Endothelial cell of umbilical vein (primary cell): Measurements from ENCODE around the gene RALGPS1. TPM values are rescaled to one million over a fixed set of nuclear protein-coding genes. Genes with fewer than 3 reads are reported as not detected.

Experiments used
- BruUV-seq: library from RNA; stranded (reverse); fragments of 400-500 nt; replicated peaks from 2 replicates; lab custom pipeline; 2021; lab: Mats Ljungman, UMichigan
- CTCF ChIA-PET: fragments of 300-600, 350-600 bp; sonication (Branson Sonifier 250); formaldehyde crosslinking; loops from one replicate; lab custom pipeline; 2021; ENCODE audit warnings: antibody characterized with exemption, inconsistent platforms; lab: Charles Lee
- POLR2A ChIA-PET: fragments of 300-600, 350-600 bp; sonication (Branson Sonifier 250); formaldehyde crosslinking; loops from one replicate; lab custom pipeline; 2021; ENCODE audit warnings: antibody characterized with exemption, inconsistent platforms; lab: Charles Lee
- DNase-seq: peaks from one replicate; pipeline ENCODE4 v3.0.0-alpha.2; 2011; ENCODE audit warnings: low read depth, low spot score
- FAIRE-seq: peaks from 2 replicates; lab custom pipeline; 2011; peaks lifted over from hg19 to GRCh38; lab: Jason Lieb, UNC
- H2AFZ ChIP-seq: 2 replicates; pipeline ENCODE4 v1.6.0; 2012; ENCODE audit warnings: low read depth, low read length, control low read depth, inconsistent platforms
- H3K27ac ChIP-seq: 2 replicates; pipeline ENCODE4 v1.5.1; 2011; ENCODE audit warnings: low read depth, mild to moderate bottlenecking, control low read depth, low read length, moderate library complexity; ENCODE audit not compliant: insufficient read depth
- H3K27me3 ChIP-seq, 2 experiments: 2 replicates each; pipeline versions ENCODE4 v1.6.0 to v1.6.1; 2011; ENCODE audit warnings: low read length in 2 of 2, mixed read lengths in 1 of 2; ENCODE audit not compliant: control insufficient read depth in 2 of 2, insufficient read depth in 2 of 2
- H3K36me3 ChIP-seq, 2 experiments: 2 replicates in 1 of 2; 3 replicates in 1 of 2; pipeline ENCODE4 v1.5.1; 2011; ENCODE audit warnings: low read length in 2 of 2, mild to moderate bottlenecking in 1 of 2, moderate library complexity in 1 of 2; ENCODE audit not compliant: control insufficient read depth in 2 of 2, insufficient read depth in 2 of 2; ENCODE audit errors: extremely low read depth in 1 of 2
- H3K4me1 ChIP-seq: 3 replicates; pipeline ENCODE4 v1.5.1; 2011; ENCODE audit warnings: mild to moderate bottlenecking, low read length; ENCODE audit not compliant: control insufficient read depth, insufficient read depth; ENCODE audit errors: extremely low read depth
- H3K4me2 ChIP-seq: 2 replicates; pipeline ENCODE4 v1.6.1; 2011; ENCODE audit warnings: low read length, control low read depth, mixed read lengths; ENCODE audit not compliant: insufficient read depth
- H3K4me3 ChIP-seq, 3 experiments: fragments of 200-600 bp in 1 of 3; sonication (generic), shearing (Covaris generic) in 1 of 3; replicated peaks in 1 of 3; 2 replicates each; pipeline ENCODE4 v1.5.1; 2011 to 2016; ENCODE audit warnings: control low read depth in 3 of 3, low read length in 3 of 3, mild to moderate bottlenecking in 2 of 3, inconsistent platforms in 1 of 3, low read depth in 1 of 3, moderate library complexity in 1 of 3; ENCODE audit not compliant: insufficient read depth in 1 of 3
- H3K79me2 ChIP-seq: 2 replicates; pipeline ENCODE4 v1.6.0; 2012; ENCODE audit warnings: low read length, inconsistent platforms; ENCODE audit not compliant: control insufficient read depth, insufficient read depth
- H3K9ac ChIP-seq: replicated peaks from 2 replicates; pipeline ENCODE3; 2011; ENCODE audit warnings: low read length, control low read depth; ENCODE audit not compliant: insufficient read depth; ENCODE audit errors: extremely low read depth
- H3K9me1 ChIP-seq: replicated peaks from 3 replicates; pipeline ENCODE4 v1.6.0; 2011; ENCODE audit warnings: mild to moderate bottlenecking, low read length; ENCODE audit not compliant: control insufficient read depth, insufficient read depth; ENCODE audit errors: extremely low read depth
- H3K9me3 ChIP-seq: replicated peaks from 2 replicates; pipeline ENCODE4 v1.5.1; 2012; ENCODE audit warnings: low read length, inconsistent platforms; ENCODE audit not compliant: control insufficient read depth, insufficient read depth
- H4K20me1 ChIP-seq: replicated peaks from 2 replicates; pipeline ENCODE3; 2011; ENCODE audit warnings: mild to moderate bottlenecking, low read length; ENCODE audit not compliant: control insufficient read depth, insufficient read depth; ENCODE audit errors: extremely low read depth
- FOS ChIP-seq: IDR thresholded peaks from 2 replicates; pipeline ENCODE4 v1.6.1; 2011; ENCODE audit warnings: mild to moderate bottlenecking, low read length, moderate library complexity, borderline replicate concordance; ENCODE audit not compliant: insufficient read depth
- GATA2 ChIP-seq: IDR thresholded peaks from 2 replicates; pipeline ENCODE4 v1.7.0; 2011; ENCODE audit warnings: low read depth, mild to moderate bottlenecking, moderate library complexity, mixed read lengths, low read length; ENCODE audit not compliant: insufficient read length, insufficient read depth
- dilution Hi-C: fragments of 300-500 bp; cut with MboI; formaldehyde crosslinking; loops from one replicate; pipeline ENCODE4 v1.15.0; 2019; ENCODE audit warnings: low sequenced_read_pairs; ENCODE audit not compliant: extremely low pct_ligation_motif_present
- intact Hi-C: fragments of 100-400 bp; cut with micrococcal nuclease; formaldehyde crosslinking; loops from one replicate; pipeline ENCODE4 v1.10.0; 2022
- polyA plus RNA-seq, 4 experiments: library from polyadenylated mRNA; depleted of rRNA in 3 of 4; stranded (reverse) in 3 of 4; unstranded in 1 of 4; fragments of >200 nt; gene quantifications; 2 replicates each; pipeline versions ENCODE4 v1.2.1 to v1.2.3, GENCODE V29; 2011 to 2012; ENCODE audit warnings: missing spikeins in 1 of 4
- total RNA-seq: library from RNA; stranded (reverse); gene quantifications from 2 replicates; pipeline ENCODE4 v1.2.3, GENCODE V29; 2021
- TF ChIP-seq, protein P1 (sequence below): IDR thresholded peaks from 2 replicates; pipeline ENCODE4 v1.6.1; 2011; ENCODE audit not compliant: insufficient read depth, insufficient read length
- TF ChIP-seq, protein P2 (sequence below), 2 donors: IDR thresholded peaks; 1 replicate in 1 of 2; 2 replicates in 1 of 2; pipeline ENCODE4 v1.5.1; 2011; ENCODE audit warnings: low read length in 2 of 2, mild to moderate bottlenecking in 2 of 2, moderate library complexity in 2 of 2, control low read depth in 1 of 2, inconsistent platforms in 1 of 2, low read depth in 1 of 2; ENCODE audit not compliant: insufficient read depth in 1 of 2; ENCODE audit errors: extremely low read depth in 1 of 2

Gene RALGPS1
- total and polyA plus RNA-seq, 2 donors (not counting 3 experiments of a cell fraction or from before 2014, with no cell fraction given) = 3.8 to 5.5 TPM

DNA sequence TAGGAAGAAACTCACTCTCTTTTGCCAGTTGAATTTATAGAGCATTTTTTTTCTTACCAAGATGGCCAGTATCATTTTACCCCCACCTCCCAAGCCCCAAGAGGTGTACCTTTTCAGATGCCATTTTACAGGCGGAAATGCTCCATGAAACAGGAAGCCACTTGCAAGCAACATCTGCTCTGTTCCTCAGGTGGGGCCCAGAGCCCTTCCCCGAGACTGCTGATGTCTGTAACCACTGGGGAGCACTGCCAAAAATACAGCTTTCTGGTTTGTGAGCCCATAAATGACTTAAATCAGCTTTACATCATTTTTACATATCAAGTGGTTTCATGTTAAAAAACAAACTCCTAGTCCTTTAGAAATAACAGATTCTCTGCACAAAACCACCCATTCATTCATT lies 307.1 kb downstream of the RALGPS1 start:
- FAIRE-seq (no peak), DNase-seq (no peak)
- Histone ChIP-seq H3K9ac (no peak overlapping the region), H3K27ac (no peak overlapping the region), H3K79me2 (no peaks in the 10 kb centered on the region), H3K27me3 (peaks cover 14 to 27% of the 10 kb centered on the region in 2 experiments), H3K4me1 (peaks cover 6% of the 10 kb centered on the region), H3K9me1 (no peaks in the 10 kb centered on the region), H4K20me1 (no peaks in the 10 kb centered on the region), H3K9me3 (no peaks in the 10 kb centered on the region), H3K36me3 (no peaks in the 10 kb centered on the region), H3K4me2 (no peak overlapping the region), H2AFZ (no peak overlapping the region), H3K4me3 (no peak overlapping the region)
- POLR2A ChIA-PET = no interaction called here
- no TSS peak for BruUV-seq
- intact Hi-C loops (no loop called here), dilution Hi-C loops (no loop called here)
- CTCF ChIA-PET = no interaction called here
- TF ChIP-seq FOS (no peak), GATA2 (no peak)
- TF ChIP-seq, protein P1, sequence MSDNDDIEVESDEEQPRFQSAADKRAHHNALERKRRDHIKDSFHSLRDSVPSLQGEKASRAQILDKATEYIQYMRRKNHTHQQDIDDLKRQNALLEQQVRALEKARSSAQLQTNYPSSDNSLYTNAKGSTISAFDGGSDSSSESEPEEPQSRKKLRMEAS = no peak
- TF ChIP-seq, protein P2, sequence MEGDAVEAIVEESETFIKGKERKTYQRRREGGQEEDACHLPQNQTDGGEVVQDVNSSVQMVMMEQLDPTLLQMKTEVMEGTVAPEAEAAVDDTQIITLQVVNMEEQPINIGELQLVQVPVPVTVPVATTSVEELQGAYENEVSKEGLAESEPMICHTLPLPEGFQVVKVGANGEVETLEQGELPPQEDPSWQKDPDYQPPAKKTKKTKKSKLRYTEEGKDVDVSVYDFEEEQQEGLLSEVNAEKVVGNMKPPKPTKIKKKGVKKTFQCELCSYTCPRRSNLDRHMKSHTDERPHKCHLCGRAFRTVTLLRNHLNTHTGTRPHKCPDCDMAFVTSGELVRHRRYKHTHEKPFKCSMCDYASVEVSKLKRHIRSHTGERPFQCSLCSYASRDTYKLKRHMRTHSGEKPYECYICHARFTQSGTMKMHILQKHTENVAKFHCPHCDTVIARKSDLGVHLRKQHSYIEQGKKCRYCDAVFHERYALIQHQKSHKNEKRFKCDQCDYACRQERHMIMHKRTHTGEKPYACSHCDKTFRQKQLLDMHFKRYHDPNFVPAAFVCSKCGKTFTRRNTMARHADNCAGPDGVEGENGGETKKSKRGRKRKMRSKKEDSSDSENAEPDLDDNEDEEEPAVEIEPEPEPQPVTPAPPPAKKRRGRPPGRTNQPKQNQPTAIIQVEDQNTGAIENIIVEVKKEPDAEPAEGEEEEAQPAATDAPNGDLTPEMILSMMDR (IDR thresholded peaks at IDR 0.05; ENCODE audit: extremely low read depth in 1 of 2, insufficient read depth in 1 of 2, low read depth in 1 of 2, low read length in 2 of 2) = no peak
